ENCODE results near the gene GPANK1.

GPANK1 gene

GRCh38 chr6:31686483-31686882 lies 21.7 kb upstream of the GPANK1 start:
- Histone ChIP-seq H3K4me3 (no peak overlapping the region), H3K9me3 (no peaks in the 10 kb centered on the region), H3K27ac (no peak overlapping the region), H3K27me3 (no peaks in the 10 kb centered on the region), H3K4me1 (peaks cover 0 to 12% (median under 1%) of the 10 kb centered on the region in 4 donors), H3K36me3 (peaks cover 49 to 75% (median 50%) of the 10 kb centered on the region in 3 donors)
- DNase-seq = no peak
- no peak for TF ChIP-seq CTCF (IDR thresholded peaks at IDR 0.05)
- intact Hi-C loops (cut with DNase I; ENCODE audit: low total_unique reads) = no loop called here

GRCh38 chr6:31683591-31683990 lies 18.8 kb upstream of the GPANK1 start:
- intact Hi-C loops (cut with DNase I; ENCODE audit: low total_unique reads) = no loop called here
- no peak for TF ChIP-seq CTCF (IDR thresholded peaks at IDR 0.05)
- Histone ChIP-seq H3K4me1 (peaks cover 0 to 23% (median 12%) of the 10 kb centered on the region in 4 donors), H3K4me3 (no peak overlapping the region), H3K36me3 (peaks cover 20 to 46% (median 22%) of the 10 kb centered on the region in 3 donors), H3K27me3 (no peaks in the 10 kb centered on the region), H3K9me3 (no peaks in the 10 kb centered on the region), H3K27ac (no peak overlapping the region)
- no peak for DNase-seq

- Histone ChIP-seq H3K4me1 (peaks cover 0 to 23% (median 12%) of the 10 kb centered on the region in 4 donors), H3K9me3 (no peaks in the 10 kb centered on the region), H3K27me3 (no peaks in the 10 kb centered on the region), H3K4me3 (peak overlapping the region; percentile 49 to 64), H3K27ac (peak overlapping the region; percentile 62 to 65), H3K36me3 (peaks cover 0 to 23% (median 3%) of the 10 kb centered on the region in 3 donors)
- DNase-seq = peak in 1 of 2 donors; percentile 76
- TF ChIP-seq CTCF (IDR thresholded peaks at IDR 0.05) = peak in 1 of 2 experiments; percentile 11
- intact Hi-C loops (cut with DNase I; ENCODE audit: low total_unique reads) = no loop called here
Observed at GRCh38 chr6:31681135-31681671, 16.4 kb upstream of the GPANK1 start.

GRCh38 chr6:31680226-31681134 lies 15.7 kb upstream of the GPANK1 start, which contains the start of gene LY6G5C:
Gene LY6G5C (minus strand): TSS chr6:31681067. CDS start chr6:31680373, 694 bp downstream.
- peak; percentile 71 to 77 for TF ChIP-seq CTCF (IDR thresholded peaks at IDR 0.05)
- Histone ChIP-seq H3K27me3 (no peaks in the 10 kb centered on the region), H3K4me3 (peak within 1 kb of the TSS; percentile 49 to 64), H3K27ac (peak within 1 kb of the TSS; percentile 62 to 65), H3K36me3 (peaks cover 0 to 23% (median 0%) of the 10 kb centered on the region in 3 donors), H3K4me1 (peaks cover 0 to 23% (median 12%) of the 10 kb centered on the region in 4 donors), H3K9me3 (no peaks in the 10 kb centered on the region)
- intact Hi-C loops (cut with DNase I; ENCODE audit: low total_unique reads) = no loop called here
- peak; percentile 88 to 89 for DNase-seq

GRCh38 chr6:31677955-31678354 lies 13.2 kb upstream of the GPANK1 start:
- Histone ChIP-seq H3K27ac (no peak overlapping the region), H3K9me3 (no peaks in the 10 kb centered on the region), H3K27me3 (no peaks in the 10 kb centered on the region), H3K4me3 (no peak overlapping the region), H3K4me1 (peaks cover 0 to 20% (median 12%) of the 10 kb centered on the region in 4 donors), H3K36me3 (peaks cover 0 to 29% (median 5%) of the 10 kb centered on the region in 3 donors)
- intact Hi-C loops (cut with DNase I; ENCODE audit: low total_unique reads) = loop anchor here (5.0 kb wide), 1 partner anchor 154 kb away; no protein-coding TSS in a partner anchor
- TF ChIP-seq CTCF (IDR thresholded peaks at IDR 0.05) = no peak
- no peak for DNase-seq

All from tibial artery (tissue), 4 donors.